Suprapubic skin (tissue), 4 donors: ENCODE data around the gene PML. TPM values are rescaled to one million over a fixed set of nuclear protein-coding genes. Genes with fewer than 3 reads are reported as not detected.

Source experiments
- DNase-seq, 2 donors: peaks; one replicate each; pipeline ENCODE4 v3.0.0-alpha.2; 2019; ENCODE audit warnings: low spot score in 2 of 2
- H3K27ac ChIP-seq: fragments of 200-600 bp; sonication (generic); one replicate; pipeline ENCODE4 v1.5.1; 2019
- H3K27me3 ChIP-seq: fragments of 200-600 bp; sonication (generic); one replicate; pipeline ENCODE4 v1.5.1; 2019
- H3K36me3 ChIP-seq: fragments of 200-600 bp; sonication (generic); one replicate; pipeline ENCODE4 v1.5.1; 2019
- H3K4me1 ChIP-seq: fragments of 200-600 bp; sonication (generic); one replicate; pipeline ENCODE4 v1.5.1; 2019
- H3K4me3 ChIP-seq: fragments of 200-600 bp; sonication (generic); one replicate; pipeline ENCODE4 v1.5.1; 2019; ENCODE audit warnings: mild to moderate bottlenecking
- H3K9me3 ChIP-seq: fragments of 200-600 bp; sonication (generic); one replicate; pipeline ENCODE4 v1.5.1; 2019
- EP300 ChIP-seq: sonication (generic); formaldehyde crosslinking; IDR thresholded peaks from one replicate; pipeline ENCODE4 v1.6.1; 2017; ENCODE audit warnings: antibody characterized with exemption
- POLR2A ChIP-seq, 2 donors: fragments of 450-650 bp; IDR thresholded peaks; one replicate each; pipeline ENCODE4 v1.6.1; 2017; ENCODE audit warnings: antibody characterized with exemption in 2 of 2, mild to moderate bottlenecking in 2 of 2, moderate library complexity in 2 of 2
- POLR2AphosphoS5 ChIP-seq, 3 donors: sonication (generic); formaldehyde crosslinking; IDR thresholded peaks; one replicate each; pipeline ENCODE4 v1.6.1; 2017; ENCODE audit warnings: antibody characterized with exemption in 3 of 3
- WGBS: methylation state at CpG from one replicate; pipeline ENCODE4 v1.1.5; 2018; 5-methylcytosine and 5-hydroxymethylcytosine counted together
- total RNA-seq, 4 donors: library from RNA; depleted of rRNA; stranded (reverse); fragments of >200 nt; gene quantifications; one replicate each; pipeline ENCODE4 v1.1.0, GENCODE V29; 2016
- TF ChIP-seq, protein P1 (sequence below), 2 donors: fragments of 200-600 bp in 1 of 2; fragments of 450-650 bp in 1 of 2; sonication (generic) in 1 of 2; IDR thresholded peaks; one replicate each; pipeline ENCODE4 v1.5.1; 2016 to 2019; ENCODE audit warnings: antibody characterized with exemption in 2 of 2, mild to moderate bottlenecking in 1 of 2, moderate library complexity in 1 of 2

PML gene
- total RNA-seq, 4 donors from 2014 or later = 59.2 to 111 (median 82.5) TPM

DNA sequence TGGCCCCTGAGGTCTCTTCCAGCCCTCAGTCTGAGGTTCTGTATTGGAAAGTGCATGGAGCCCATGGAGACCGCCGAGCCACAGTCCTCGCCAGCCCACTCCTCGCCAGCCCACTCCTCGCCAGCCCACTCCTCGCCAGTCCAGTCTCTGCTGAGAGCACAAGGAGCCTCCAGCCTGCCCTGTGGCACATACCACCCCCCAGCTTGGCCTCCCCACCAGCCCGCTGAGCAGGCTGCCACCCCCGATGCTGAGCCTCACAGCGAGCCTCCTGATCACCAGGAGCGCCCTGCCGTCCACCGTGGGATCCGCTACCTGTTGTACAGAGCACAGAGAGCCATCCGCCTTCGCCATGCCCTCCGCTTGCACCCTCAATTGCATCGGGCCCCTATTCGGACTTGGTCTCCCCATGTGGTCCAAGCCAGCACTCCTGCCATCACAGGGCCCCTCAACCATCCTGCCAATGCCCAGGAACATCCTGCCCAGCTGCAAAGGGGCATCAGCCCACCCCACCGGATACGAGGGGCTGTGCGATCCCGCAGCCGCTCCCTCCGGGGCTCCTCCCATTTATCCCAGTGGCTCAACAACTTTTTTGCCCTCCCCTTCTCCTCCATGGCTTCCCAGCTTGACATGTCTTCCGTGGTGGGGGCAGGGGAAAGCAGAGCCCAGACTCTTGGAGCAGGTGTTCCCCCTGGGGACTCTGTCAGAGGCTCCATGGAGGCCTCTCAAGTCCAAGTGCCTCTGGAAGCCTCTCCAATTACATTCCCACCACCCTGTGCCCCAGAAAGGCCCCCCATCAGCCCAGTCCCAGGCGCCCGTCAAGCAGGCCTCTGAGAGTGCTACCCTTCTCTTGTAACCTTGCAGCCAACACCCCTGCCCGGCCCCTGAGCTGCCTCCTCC lies 40.9 kb downstream of the PML start:
- peak in 1 of 2 donors; percentile 56 for DNase-seq

DNA sequence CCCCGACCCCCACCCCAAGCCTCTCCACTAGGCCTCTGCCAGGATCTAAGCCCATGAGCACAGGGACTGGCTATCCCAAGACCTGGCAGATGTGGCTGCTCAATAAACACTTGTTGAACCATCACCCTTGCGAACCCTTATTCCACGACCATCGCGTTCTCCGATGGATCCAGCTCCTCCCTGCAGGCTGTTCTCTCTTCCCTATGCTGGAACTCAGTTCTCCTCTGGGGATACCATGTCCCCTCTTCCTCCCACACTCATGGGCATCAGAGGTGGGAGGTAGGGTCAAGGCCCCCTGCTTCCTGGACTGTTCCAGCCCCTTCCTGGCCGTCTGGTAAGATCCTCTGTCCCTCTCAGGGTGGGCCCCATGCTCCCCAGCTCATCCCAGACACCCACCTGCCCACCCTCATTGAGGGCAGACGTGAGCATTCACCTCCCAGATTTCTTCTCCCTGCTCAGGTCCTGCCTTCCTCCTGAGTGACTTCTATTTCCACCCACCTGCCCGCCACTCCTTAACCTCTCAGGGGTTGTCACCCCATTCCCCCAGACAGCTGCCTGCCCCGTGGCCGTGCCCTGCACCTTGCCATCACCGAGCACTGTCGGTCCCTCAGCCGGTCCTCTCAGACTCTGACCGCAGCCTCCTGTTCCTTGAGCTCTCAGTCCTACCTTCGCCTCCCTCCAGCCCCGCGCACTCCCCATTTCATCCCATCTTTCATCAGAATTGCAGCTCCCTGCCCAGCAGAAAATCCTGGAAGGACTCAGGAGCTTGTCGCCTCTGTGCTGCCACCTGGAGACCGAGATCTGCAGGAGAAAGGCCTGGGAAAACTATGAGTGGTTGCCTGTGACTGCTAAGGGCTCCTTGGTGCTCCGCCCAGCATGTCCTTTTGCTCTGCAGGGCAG lies 42.0 kb downstream of the PML start:
- peaks cover 32% of the 10 kb centered on the region for H3K4me1 ChIP-seq
- H3K27ac ChIP-seq = no peak overlapping the region
- H3K36me3 ChIP-seq = peaks cover 63% of the 10 kb centered on the region
- no peak overlapping the region for H3K4me3 ChIP-seq
- WGBS = 83% methylated on average over 21 of the region's 21 CpGs
- no peaks in the 10 kb centered on the region for H3K27me3 ChIP-seq
- peak; percentile 56 to 77 for DNase-seq
- no peaks in the 10 kb centered on the region for H3K9me3 ChIP-seq
- TF ChIP-seq, protein P1, sequence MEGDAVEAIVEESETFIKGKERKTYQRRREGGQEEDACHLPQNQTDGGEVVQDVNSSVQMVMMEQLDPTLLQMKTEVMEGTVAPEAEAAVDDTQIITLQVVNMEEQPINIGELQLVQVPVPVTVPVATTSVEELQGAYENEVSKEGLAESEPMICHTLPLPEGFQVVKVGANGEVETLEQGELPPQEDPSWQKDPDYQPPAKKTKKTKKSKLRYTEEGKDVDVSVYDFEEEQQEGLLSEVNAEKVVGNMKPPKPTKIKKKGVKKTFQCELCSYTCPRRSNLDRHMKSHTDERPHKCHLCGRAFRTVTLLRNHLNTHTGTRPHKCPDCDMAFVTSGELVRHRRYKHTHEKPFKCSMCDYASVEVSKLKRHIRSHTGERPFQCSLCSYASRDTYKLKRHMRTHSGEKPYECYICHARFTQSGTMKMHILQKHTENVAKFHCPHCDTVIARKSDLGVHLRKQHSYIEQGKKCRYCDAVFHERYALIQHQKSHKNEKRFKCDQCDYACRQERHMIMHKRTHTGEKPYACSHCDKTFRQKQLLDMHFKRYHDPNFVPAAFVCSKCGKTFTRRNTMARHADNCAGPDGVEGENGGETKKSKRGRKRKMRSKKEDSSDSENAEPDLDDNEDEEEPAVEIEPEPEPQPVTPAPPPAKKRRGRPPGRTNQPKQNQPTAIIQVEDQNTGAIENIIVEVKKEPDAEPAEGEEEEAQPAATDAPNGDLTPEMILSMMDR (IDR thresholded peaks at IDR 0.05) = peak in 1 of 2 donors; percentile 47
- TF ChIP-seq POLR2A (IDR thresholded peaks at IDR 0.05) = no peak
- no peak for TF ChIP-seq EP300
- no peak for TF ChIP-seq POLR2AphosphoS5 (IDR thresholded peaks at IDR 0.05)

More for the DNA sequence above, 40.9 kb downstream of the PML start:
- peaks cover 63% of the 10 kb centered on the region for H3K36me3 ChIP-seq
- no peaks in the 10 kb centered on the region for H3K9me3 ChIP-seq
- WGBS = 93% methylated on average over 25 of the region's 28 CpGs
- TF ChIP-seq, protein P1 (IDR thresholded peaks at IDR 0.05) = no peak
- TF ChIP-seq POLR2AphosphoS5 (IDR thresholded peaks at IDR 0.05) (no peak), POLR2A (IDR thresholded peaks at IDR 0.05) (no peak), EP300 (no peak)
- H3K27me3 ChIP-seq = no peaks in the 10 kb centered on the region
- no peak overlapping the region for H3K27ac ChIP-seq
- H3K4me1 ChIP-seq = peaks cover 27% of the 10 kb centered on the region
- H3K4me3 ChIP-seq = no peak overlapping the region

DNA sequence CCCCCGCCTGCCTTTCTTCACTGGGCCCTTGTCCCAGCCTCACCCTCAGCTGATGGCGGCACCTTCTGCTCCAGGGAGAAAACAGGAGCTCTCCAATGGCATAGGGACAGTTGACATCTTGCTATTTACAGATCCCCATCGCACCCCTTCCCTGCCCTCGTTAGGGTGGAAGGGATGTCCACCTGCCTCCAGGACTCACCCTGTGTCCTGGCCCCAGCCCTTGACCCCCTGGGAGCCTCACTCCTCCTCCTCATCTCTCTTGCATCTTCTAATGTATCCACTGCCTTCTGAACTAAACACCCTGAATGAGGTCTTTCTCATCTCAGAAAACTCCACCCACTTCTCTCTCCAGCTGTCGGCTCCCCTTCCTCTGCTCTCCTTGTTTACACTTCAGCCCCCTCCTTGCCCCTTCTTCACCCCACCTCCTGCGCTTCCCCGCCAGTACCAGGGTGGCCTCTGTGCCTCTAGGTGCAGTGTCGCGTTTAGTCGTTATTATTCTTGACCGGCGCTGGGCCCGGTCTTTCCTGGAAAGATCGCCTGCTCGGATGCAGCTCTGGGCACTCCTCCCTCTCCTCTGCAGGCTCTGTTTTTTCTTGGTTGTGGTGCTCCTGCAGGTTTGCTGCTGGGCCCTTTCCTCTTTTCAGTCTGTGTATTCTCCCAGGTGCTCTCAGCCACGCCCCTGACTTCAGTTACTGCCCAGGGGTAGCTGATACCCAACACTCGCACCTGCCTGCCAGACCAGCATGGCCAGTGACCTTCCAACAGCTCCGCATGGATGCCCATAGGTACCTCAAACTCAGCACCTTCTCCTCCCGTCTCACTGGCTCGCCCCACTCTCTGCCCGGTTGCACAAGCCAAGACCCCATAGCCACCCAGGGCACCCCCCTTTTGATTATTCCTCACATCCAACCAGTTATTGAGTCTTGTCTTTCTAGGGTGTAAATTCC lies 42.9 kb downstream of the PML start:
- WGBS = 79% methylated on average over 21 of the region's 21 CpGs
- peak in 1 of 2 donors; percentile 51 for DNase-seq
- TF ChIP-seq EP300 (no peak), POLR2AphosphoS5 (IDR thresholded peaks at IDR 0.05) (no peak), POLR2A (IDR thresholded peaks at IDR 0.05) (no peak)
- TF ChIP-seq, protein P1 (IDR thresholded peaks at IDR 0.05) = no peak
- Histone ChIP-seq H3K4me1 (peaks cover 31% of the 10 kb centered on the region), H3K27me3 (no peaks in the 10 kb centered on the region), H3K4me3 (no peak overlapping the region), H3K9me3 (no peaks in the 10 kb centered on the region), H3K36me3 (peaks cover 60% of the 10 kb centered on the region), H3K27ac (no peak overlapping the region)

DNA sequence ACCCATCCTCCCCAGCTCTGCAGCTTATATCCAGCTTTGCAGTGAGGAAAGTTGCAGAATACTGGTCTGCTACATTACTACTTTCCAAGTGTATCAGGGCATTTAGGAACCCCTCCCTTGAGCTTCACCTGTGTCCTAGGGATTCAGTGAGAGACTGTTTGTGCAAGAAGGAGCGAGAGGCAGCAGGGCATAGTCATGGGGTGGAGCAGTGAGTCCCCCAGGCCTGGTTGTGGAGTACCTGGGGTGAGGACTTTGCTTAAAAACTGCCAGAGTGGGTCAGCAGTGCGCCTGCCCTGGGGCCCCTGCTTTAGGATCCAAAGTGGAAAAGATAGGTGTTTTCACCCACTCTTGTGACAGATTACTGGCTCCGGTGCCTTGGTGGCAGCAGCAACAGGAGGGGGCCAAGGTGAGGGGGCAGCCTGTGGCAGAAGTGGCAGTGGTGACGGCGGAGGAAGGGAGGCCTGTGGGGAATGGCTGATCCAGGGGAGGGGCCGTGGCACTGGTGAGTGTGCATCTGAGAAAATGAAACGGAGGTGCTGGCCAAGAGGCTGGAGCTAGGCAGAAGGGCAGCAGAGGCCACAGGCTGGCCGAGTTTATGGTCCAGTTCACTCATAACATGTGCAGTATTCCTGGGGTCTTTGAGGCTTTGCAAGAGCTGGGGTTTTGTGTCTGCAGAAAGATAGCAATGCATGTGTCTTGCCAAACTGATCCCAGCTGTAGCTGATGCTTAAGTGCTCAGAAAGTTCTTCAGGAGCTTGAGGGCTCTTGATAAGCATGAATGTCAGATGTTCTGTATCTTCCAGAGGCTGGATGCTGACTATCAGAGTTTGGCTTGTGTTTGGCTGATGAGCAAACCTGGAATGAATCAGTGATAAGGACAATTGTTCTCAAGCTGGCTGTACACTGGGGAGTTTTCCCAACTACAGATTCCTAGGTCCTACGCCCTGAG lies 44.5 kb downstream of the PML start:
- Histone ChIP-seq H3K9me3 (no peaks in the 10 kb centered on the region), H3K36me3 (peaks cover 56% of the 10 kb centered on the region), H3K27ac (peak overlapping the region; percentile 26), H3K27me3 (no peaks in the 10 kb centered on the region), H3K4me1 (peaks cover 34% of the 10 kb centered on the region), H3K4me3 (no peak overlapping the region)
- TF ChIP-seq EP300 (no peak), POLR2AphosphoS5 (IDR thresholded peaks at IDR 0.05) (no peak), POLR2A (IDR thresholded peaks at IDR 0.05) (no peak)
- TF ChIP-seq, protein P1 (IDR thresholded peaks at IDR 0.05) = no peak
- 57% methylated on average over 9 of the region's 9 CpGs for WGBS
- DNase-seq = peak in 1 of 2 donors; percentile 68
